GM12878 (cell line): ENCODE measurements around the gene SUN5. TPM values are rescaled to one million over a fixed set of nuclear protein-coding genes. Genes with fewer than 3 reads are reported as not detected.

Experiments
- ATAC-seq: fragments of 200-7000 bp; cut with Tn5 transposase; 3 replicates; pipeline ENCODE4 v1.9.1; 2020; ENCODE audit warnings: mild to moderate bottlenecking, moderate library complexity
- BruUV-seq: library from RNA; stranded (reverse); fragments of 400-500 nt; replicated peaks from 2 replicates; lab custom pipeline; 2021; lab: Mats Ljungman, UMichigan
- CTCF ChIA-PET: fragments of 300-600 bp; sonication (Branson Sonifier 250); formaldehyde crosslinking; extraction: SDS; loops from one replicate; lab custom pipeline; 2021; ENCODE audit warnings: inconsistent platforms; lab: Yijun Ruan, JAX
- POLR2A ChIA-PET: fragments of 350-600 bp; formaldehyde crosslinking; extraction: SDS; loops from one replicate; lab custom pipeline; 2021; ENCODE audit warnings: inconsistent platforms; lab: Charles Lee
- RAD21 ChIA-PET: fragments of 300-600 bp; sonication (Branson Sonifier 250); formaldehyde crosslinking; loops from one replicate; lab custom pipeline; 2023; ENCODE audit warnings: antibody characterized with exemption; ENCODE audit not compliant: unreplicated experiment; lab: Charles Lee
- SMC1A ChIA-PET: fragments of 300-600 bp; sonication (Branson Sonifier 250); formaldehyde crosslinking; loops from one replicate; lab custom pipeline; 2023; ENCODE audit not compliant: unreplicated experiment, uncharacterized antibody; lab: Charles Lee
- DNase-seq: peaks from one replicate; pipeline ENCODE4 v3.0.0-alpha.2; 2011; ENCODE audit warnings: low read depth, low spot score
- FAIRE-seq: peaks from 3 replicates; lab custom pipeline; 2011; peaks lifted over from hg19 to GRCh38; lab: Jason Lieb, UNC
- H2AFZ ChIP-seq: 2 replicates; pipeline ENCODE4 v1.6.0; 2011; ENCODE audit warnings: low read depth, low read length, control low read depth; ENCODE audit not compliant: control insufficient read depth
- H3K27ac ChIP-seq: 2 replicates; pipeline ENCODE4 v1.5.1; 2011; ENCODE audit warnings: control low read depth; ENCODE audit not compliant: control insufficient read depth, insufficient read depth
- H3K27me3 ChIP-seq, 2 experiments: replicated peaks in 1 of 2; 2 replicates each; pipeline versions ENCODE4 v1.6.0 to v1.6.1; 2011; ENCODE audit warnings: low read length in 1 of 2; ENCODE audit not compliant: control insufficient read depth in 2 of 2, insufficient read depth in 2 of 2
- H3K36me3 ChIP-seq, 2 experiments: 2 replicates each; pipeline ENCODE4 v1.5.1; 2011; ENCODE audit warnings: low read length in 1 of 2; ENCODE audit not compliant: control insufficient read depth in 2 of 2, insufficient read depth in 2 of 2
- H3K4me1 ChIP-seq: 2 replicates; pipeline ENCODE4 v1.6.1; 2011; ENCODE audit warnings: mild to moderate bottlenecking, low read length, moderate library complexity, mixed read lengths; ENCODE audit not compliant: control insufficient read depth, insufficient read depth
- H3K4me2 ChIP-seq: 2 replicates; pipeline ENCODE4 v1.6.0; 2011; ENCODE audit warnings: control low read depth; ENCODE audit not compliant: control insufficient read depth, insufficient read depth
- H3K4me3 ChIP-seq: fragments of 200-600 bp; sonication (generic); 2 replicates; pipeline ENCODE4 v1.5.1; 2016
- H3K79me2 ChIP-seq: 2 replicates; pipeline ENCODE4 v1.6.0; 2011; ENCODE audit warnings: low read length; ENCODE audit not compliant: control insufficient read depth, insufficient read depth
- H3K9ac ChIP-seq: 2 replicates; pipeline ENCODE4 v1.8.0; 2011; ENCODE audit warnings: low read length, control low read depth, mixed read lengths; ENCODE audit not compliant: control insufficient read depth, insufficient read depth
- H3K9me3 ChIP-seq: replicated peaks from 3 replicates; pipeline ENCODE4 v1.5.1; 2011; ENCODE audit warnings: mild to moderate bottlenecking, low read length; ENCODE audit not compliant: control insufficient read depth, insufficient read depth
- H4K20me1 ChIP-seq: 2 replicates; pipeline ENCODE4 v1.6.0; 2011; ENCODE audit not compliant: control insufficient read depth, insufficient read depth
- ATF2 ChIP-seq: IDR thresholded peaks from 2 replicates; pipeline ENCODE4 v1.6.1; 2012; ENCODE audit warnings: low read length, inconsistent platforms
- BACH1 ChIP-seq: fragments of 450-650 bp; IDR thresholded peaks from 2 replicates; pipeline ENCODE4 v1.6.1; 2017; ENCODE audit warnings: mild to moderate bottlenecking, borderline replicate concordance
- CBX5 ChIP-seq: sonication (generic); IDR thresholded peaks from 2 replicates; pipeline ENCODE4 v1.6.1; 2016; ENCODE audit warnings: low read depth, moderate library complexity, mild to moderate bottlenecking, inconsistent platforms
- CEBPB ChIP-seq, 2 experiments: fragments of 150-350 bp in 1 of 2; IDR thresholded peaks; 2 replicates each; pipeline ENCODE4 v1.6.1; 2012 to 2014; ENCODE audit warnings: low read depth in 2 of 2, low read length in 2 of 2, borderline replicate concordance in 1 of 2, inconsistent platforms in 1 of 2
- IKZF2 ChIP-seq, 2 experiments: fragments of 450-650 bp; IDR thresholded peaks; 2 replicates each; pipeline ENCODE4 v1.6.1; 2017; ENCODE audit warnings: mild to moderate bottlenecking in 2 of 2, moderate library complexity in 2 of 2
- JUNB ChIP-seq: IDR thresholded peaks from 2 replicates; pipeline ENCODE4 v1.6.1; 2016; ENCODE audit warnings: antibody characterized with exemption, mild to moderate bottlenecking
- MAX ChIP-seq: IDR thresholded peaks from 2 replicates; pipeline ENCODE4 v1.6.1; 2012; ENCODE audit warnings: low read depth, low read length, improper control_type of control experiment
- MEF2B ChIP-seq: fragments of 450-650 bp; IDR thresholded peaks from 2 replicates; pipeline ENCODE4 v1.6.1; 2018; ENCODE audit warnings: mild to moderate bottlenecking, moderate library complexity; ENCODE audit not compliant: partially characterized antibody, poor library complexity, severe bottlenecking
- NKRF ChIP-seq: fragments of 450-650 bp; conservative IDR thresholded peaks from 2 replicates; pipeline ENCODE4 v1.6.1; 2017; ENCODE audit warnings: mild to moderate bottlenecking, moderate library complexity
- ZNF592 ChIP-seq: fragments of 450-650 bp; IDR thresholded peaks from 2 replicates; pipeline ENCODE4 v1.6.1; 2017; ENCODE audit warnings: mild to moderate bottlenecking, moderate library complexity
- ZSCAN29 ChIP-seq: fragments of 450-650 bp; IDR thresholded peaks from 2 replicates; pipeline ENCODE4 v1.6.1; 2017; ENCODE audit warnings: mild to moderate bottlenecking, moderate library complexity
- WGBS: methylation state at CpG from one replicate; pipeline ENCODE4 v1.1.6; 2016; ENCODE audit warnings: low lambda C conversion rate; ENCODE audit not compliant: insufficient replicate concordance, insufficient coverage; ENCODE audit errors: missing lambda C conversion rate; 5-methylcytosine and 5-hydroxymethylcytosine counted together
- in situ Hi-C: fragments of 300-500 bp; cut with MboI; formaldehyde crosslinking; loops from 9 replicates; pipeline ENCODE4 v1.14.3; 2018; ENCODE audit warnings: mixed read lengths
- intact Hi-C: fragments of 100-400 bp; cut with micrococcal nuclease; formaldehyde crosslinking; loops from one replicate; pipeline ENCODE4 v1.14.2; 2022; ENCODE audit not compliant: unreplicated experiment
- polyA plus RNA-seq, 11 experiments: library from polyadenylated mRNA; depleted of rRNA in 4 of 11; unstranded in 6 of 11; stranded (reverse) in 5 of 11; fragments of >200 nt; fragmentation: Nextera tagmentation in 4 of 11; fragmentation: Illumina TruSeq in 1 of 11; extraction: Ambion mirVana in 4 of 11; extraction: Trizol in 1 of 11; gene quantifications; 1 replicate in 1 of 11; 2 replicates in 10 of 11; pipeline versions ENCODE4 v1.2.1 to v1.2.3, GENCODE V29; 2011 to 2016; ENCODE audit warnings: inconsistent platforms in 2 of 11, missing spikeins in 2 of 11, low read depth in 1 of 11
- total RNA-seq, 4 experiments: library from RNA; depleted of rRNA in 3 of 4; stranded (reverse); fragments of >200 nt in 3 of 4; fragmentation: Illumina TruSeq in 1 of 4; extraction: Trizol in 1 of 4; gene quantifications; 2 replicates each; pipeline versions ENCODE4 v1.2.1 to v1.2.3, GENCODE V29; 2013 to 2021
- TF ChIP-seq, protein P1 (sequence below): IDR thresholded peaks from 2 replicates; pipeline ENCODE4 v1.6.1; 2011; ENCODE audit warnings: mild to moderate bottlenecking, low read depth, low read length, moderate library complexity; ENCODE audit not compliant: insufficient replicate concordance
- TF ChIP-seq, protein P2 (sequence below): fragments of 450-650 bp; IDR thresholded peaks from 2 replicates; pipeline ENCODE4 v1.6.1; 2014; ENCODE audit warnings: mild to moderate bottlenecking

SUN5 gene
- total and polyA plus RNA-seq, 10 of the 15 experiments (the other 5 are each of a cell fraction or from before 2014, with no cell fraction given), result not detected

DNA sequence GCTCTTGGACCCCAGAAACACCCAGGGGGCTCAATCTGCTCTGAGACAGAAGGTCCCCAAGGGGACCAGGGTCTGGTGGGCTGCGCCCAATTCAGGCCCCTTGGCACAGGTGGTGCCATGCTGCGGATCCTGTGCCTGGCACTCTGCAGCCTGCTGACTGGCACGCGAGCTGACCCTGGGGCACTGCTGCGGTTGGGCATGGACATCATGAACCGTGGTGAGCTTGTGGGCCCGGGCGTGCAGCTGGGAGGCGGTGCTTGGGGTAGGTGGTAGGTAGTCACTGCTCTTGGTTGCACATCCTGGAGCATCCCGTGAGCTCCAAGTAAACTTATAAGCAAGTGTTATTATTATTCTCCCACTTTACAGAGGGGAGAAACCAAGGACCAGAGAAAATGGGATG lies 27.3 kb upstream of the SUN5 start, which contains the start of gene BPIFB6:
TSS of gene BPIFB6 (plus strand) at position 118 of the 400 bp plus-strand sequence. CDS start at position 118, 0 bp downstream.
- Histone ChIP-seq H3K4me3 (no peak within 1 kb of the TSS), H3K27me3 (peaks cover 0 to 1% of the 10 kb centered on the region in 2 experiments; a peak in 1 of 4 replicates), H3K9me3 (no peaks in the 10 kb centered on the region), H3K4me1 (no peaks in the 10 kb centered on the region), H3K4me2 (no peak within 1 kb of the TSS), H2AFZ (no peak within 1 kb of the TSS), H4K20me1 (no peaks in the 10 kb centered on the region), H3K9ac (no peak within 1 kb of the TSS), H3K36me3 (no peaks in the 10 kb centered on the region), H3K27ac (no peak within 1 kb of the TSS), H3K79me2 (no peaks in the 10 kb centered on the region)
- BruUV-seq, result no TSS peak
- DNase-seq (no peak), FAIRE-seq (no peak), ATAC-seq (no peak)
- in situ Hi-C loops (no loop called here), intact Hi-C loops (no loop called here)
- RAD21 ChIA-PET, result no interaction called here
- SMC1A ChIA-PET, result no interaction called here
- POLR2A ChIA-PET, result no interaction called here
- 48% methylated on average over 10 of the region's 10 CpGs for WGBS
- CTCF ChIA-PET, result interaction anchor here (0.9 kb wide), 1 partner anchor 9 kb away, joined by 3 read pairs; no protein-coding TSS in a partner anchor
- TF ChIP-seq JUNB, result no peak
- TF ChIP-seq ZNF592, result no peak
- TF ChIP-seq, protein P1, sequence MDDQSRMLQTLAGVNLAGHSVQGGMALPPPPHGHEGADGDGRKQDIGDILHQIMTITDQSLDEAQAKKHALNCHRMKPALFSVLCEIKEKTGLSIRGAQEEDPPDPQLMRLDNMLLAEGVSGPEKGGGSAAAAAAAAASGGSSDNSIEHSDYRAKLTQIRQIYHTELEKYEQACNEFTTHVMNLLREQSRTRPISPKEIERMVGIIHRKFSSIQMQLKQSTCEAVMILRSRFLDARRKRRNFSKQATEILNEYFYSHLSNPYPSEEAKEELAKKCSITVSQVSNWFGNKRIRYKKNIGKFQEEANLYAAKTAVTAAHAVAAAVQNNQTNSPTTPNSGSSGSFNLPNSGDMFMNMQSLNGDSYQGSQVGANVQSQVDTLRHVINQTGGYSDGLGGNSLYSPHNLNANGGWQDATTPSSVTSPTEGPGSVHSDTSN, result no peak
- TF ChIP-seq ZSCAN29, result no peak
- TF ChIP-seq CEBPB (IDR thresholded peaks at IDR 0.05; ENCODE audit: borderline replicate concordance in 1 of 2, low read depth in 2 of 2, low read length in 2 of 2), result no peak
- TF ChIP-seq, protein P2, sequence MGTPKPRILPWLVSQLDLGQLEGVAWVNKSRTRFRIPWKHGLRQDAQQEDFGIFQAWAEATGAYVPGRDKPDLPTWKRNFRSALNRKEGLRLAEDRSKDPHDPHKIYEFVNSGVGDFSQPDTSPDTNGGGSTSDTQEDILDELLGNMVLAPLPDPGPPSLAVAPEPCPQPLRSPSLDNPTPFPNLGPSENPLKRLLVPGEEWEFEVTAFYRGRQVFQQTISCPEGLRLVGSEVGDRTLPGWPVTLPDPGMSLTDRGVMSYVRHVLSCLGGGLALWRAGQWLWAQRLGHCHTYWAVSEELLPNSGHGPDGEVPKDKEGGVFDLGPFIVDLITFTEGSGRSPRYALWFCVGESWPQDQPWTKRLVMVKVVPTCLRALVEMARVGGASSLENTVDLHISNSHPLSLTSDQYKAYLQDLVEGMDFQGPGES, result no peak
- TF ChIP-seq NKRF, result no peak
- TF ChIP-seq IKZF2 (IDR thresholded peaks at IDR 0.05), result no peak
- TF ChIP-seq MAX, result no peak
- no peak for TF ChIP-seq MEF2B
- TF ChIP-seq ATF2, result no peak
- no peak for TF ChIP-seq CBX5
- no peak for TF ChIP-seq BACH1
